GM23248 (cell line): ENCODE results near the gene PIK3R4. TPM values are rescaled to one million over a fixed set of nuclear protein-coding genes. Genes with fewer than 3 reads are reported as not detected.

ENCODE experiments used
- DNase-seq: peaks from one replicate; pipeline ENCODE4 v3.0.0-alpha.2; 2015
- H2AFZ ChIP-seq: fragments of 200-600 bp; sonication (generic); 2 replicates; pipeline ENCODE4 v1.6.1; 2016; ENCODE audit warnings: antibody characterized with exemption
- H3F3A ChIP-seq: fragments of 200-600 bp; sonication (generic); 2 replicates; pipeline ENCODE4 v1.6.1; 2016; ENCODE audit warnings: mild to moderate bottlenecking, antibody characterized with exemption, mixed run types; ENCODE audit not compliant: insufficient read depth
- H3K27ac ChIP-seq: fragments of 200-600 bp; sonication (generic); 2 replicates; pipeline ENCODE4 v1.5.1; 2016; ENCODE audit warnings: mild to moderate bottlenecking
- H3K27me3 ChIP-seq: fragments of 200-600 bp; sonication (generic); replicated peaks from 2 replicates; pipeline ENCODE4 v1.6.1; 2016; ENCODE audit warnings: mild to moderate bottlenecking; ENCODE audit not compliant: insufficient read depth
- H3K36me3 ChIP-seq: fragments of 200-600 bp; sonication (generic); 2 replicates; pipeline ENCODE4 v1.6.1; 2016; ENCODE audit warnings: low read depth, mild to moderate bottlenecking
- H3K4me1 ChIP-seq: fragments of 200-600 bp; sonication (generic); 2 replicates; pipeline ENCODE4 v1.6.1; 2016; ENCODE audit warnings: mild to moderate bottlenecking; ENCODE audit not compliant: insufficient read depth
- H3K4me2 ChIP-seq: fragments of 200-600 bp; sonication (generic); one replicate; pipeline ENCODE4 v1.6.1; 2016; ENCODE audit warnings: mild to moderate bottlenecking; ENCODE audit not compliant: unreplicated experiment
- H3K4me3 ChIP-seq: fragments of 200-600 bp; sonication (generic); 2 replicates; pipeline ENCODE4 v1.5.1; 2016; ENCODE audit warnings: mild to moderate bottlenecking
- H3K79me2 ChIP-seq: fragments of 200-600 bp; sonication (generic); 2 replicates; pipeline ENCODE4 v1.6.1; 2016; ENCODE audit warnings: mild to moderate bottlenecking; ENCODE audit not compliant: insufficient read depth
- H3K9ac ChIP-seq: fragments of 200-600 bp; sonication (generic); 2 replicates; pipeline ENCODE4 v1.6.1; 2016; ENCODE audit warnings: mild to moderate bottlenecking
- H3K9me2 ChIP-seq: fragments of 200-600 bp; sonication (generic); 2 replicates; pipeline ENCODE4 v1.6.1; 2016; ENCODE audit warnings: mixed run types, mild to moderate bottlenecking, moderate library complexity; ENCODE audit not compliant: insufficient read depth
- H3K9me3 ChIP-seq: fragments of 200-600 bp; sonication (generic); one replicate; pipeline ENCODE4 v1.6.1; 2017; ENCODE audit warnings: low read depth
- H4K20me1 ChIP-seq: fragments of 200-600 bp; sonication (generic); 2 replicates; pipeline ENCODE4 v1.6.0; 2016; ENCODE audit not compliant: insufficient read depth
- EZH2 ChIP-seq: fragments of 200-600 bp; sonication (generic); IDR thresholded peaks from 2 replicates; pipeline ENCODE4 v1.6.1; 2018; ENCODE audit warnings: antibody characterized with exemption, mild to moderate bottlenecking; ENCODE audit not compliant: insufficient read depth, poor library complexity, severe bottlenecking
- EZH2phosphoT487 ChIP-seq: fragments of 200-600 bp; sonication (generic); IDR thresholded peaks from 2 replicates; pipeline ENCODE4 v1.6.1; 2018; ENCODE audit warnings: antibody characterized with exemption, moderate library complexity, mild to moderate bottlenecking, low read depth; ENCODE audit not compliant: insufficient read depth
- WGBS, 2 experiments: methylation state at CpG; one replicate each; pipeline ENCODE4 v1.1.6; 2015 to 2017; ENCODE audit warnings: low lambda C conversion rate in 2 of 2, low coverage in 1 of 2; ENCODE audit errors: missing lambda C conversion rate in 2 of 2; 5-methylcytosine and 5-hydroxymethylcytosine counted together
- in situ Hi-C: fragments of 300-500 bp; cut with MboI; formaldehyde crosslinking; loops from 2 replicates; pipeline ENCODE4 v1.15.0; 2020
- polyA plus RNA-seq: library from polyadenylated mRNA; unstranded; fragments of >200 nt; fragmentation: Nextera tagmentation; extraction: Ambion mirVana; gene quantifications from 2 replicates; pipeline ENCODE4 v1.2.1, GENCODE V29; 2016
- total RNA-seq: library from RNA; depleted of rRNA; stranded (reverse); fragments of >200 nt; shearing (Covaris generic); gene quantifications from 2 replicates; pipeline ENCODE4 v1.2.3, GENCODE V29; 2014

PIK3R4 gene
- total and polyA plus RNA-seq, 2 experiments from 2014 or later = 19.1 to 20.1 TPM

DNA sequence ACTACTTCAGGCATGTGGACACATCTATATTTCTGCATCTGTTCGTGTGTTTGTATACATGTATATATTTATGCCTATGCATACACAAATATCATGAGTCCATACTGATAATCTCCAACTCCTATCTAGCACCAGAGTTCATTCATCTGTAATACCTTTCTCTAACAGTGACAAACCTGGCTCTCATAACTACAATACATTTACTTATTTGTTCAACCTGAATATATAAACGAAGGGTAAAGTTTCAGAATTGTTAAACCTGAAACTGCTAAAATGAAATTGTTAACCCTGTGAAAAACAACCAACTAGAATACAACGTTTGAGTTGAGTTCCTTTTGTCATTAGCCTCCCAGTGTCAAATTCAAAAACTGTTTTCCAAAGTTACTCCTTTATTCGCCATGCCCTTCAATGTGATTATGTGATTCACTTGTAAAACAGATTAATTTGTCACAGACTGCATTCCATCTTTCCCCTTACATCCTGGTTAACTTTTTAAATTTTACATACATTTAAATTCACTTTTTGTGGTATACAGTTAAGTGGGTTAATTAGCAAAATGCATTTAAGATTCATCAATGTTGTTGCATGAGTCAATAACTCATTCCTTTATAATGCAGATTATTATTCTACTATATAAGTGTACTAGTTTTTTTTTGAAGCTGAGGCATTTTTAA, 58.5 kb downstream of the PIK3R4 start:
- no peak for DNase-seq
- Histone ChIP-seq H3K4me1 (peaks cover 21% of the 10 kb centered on the region), H3K4me2 (peak overlapping the region; percentile 1), H4K20me1 (no peaks in the 10 kb centered on the region), H3K27ac (no peak overlapping the region), H3K9ac (no peak overlapping the region), H2AFZ (no peak overlapping the region), H3K4me3 (no peak overlapping the region), H3K27me3 (no peaks in the 10 kb centered on the region), H3K36me3 (peaks cover 10% of the 10 kb centered on the region), H3K79me2 (no peaks in the 10 kb centered on the region), H3K9me2 (no peaks in the 10 kb centered on the region), H3F3A (no peaks in the 10 kb centered on the region), H3K9me3 (no peaks in the 10 kb centered on the region)
- in situ Hi-C loops = no loop called here
- 83 to 84% methylated on average over 4 of the region's 4 CpGs for WGBS, 2 experiments
- TF ChIP-seq EZH2phosphoT487 (no peak), EZH2 (no peak)

DNA sequence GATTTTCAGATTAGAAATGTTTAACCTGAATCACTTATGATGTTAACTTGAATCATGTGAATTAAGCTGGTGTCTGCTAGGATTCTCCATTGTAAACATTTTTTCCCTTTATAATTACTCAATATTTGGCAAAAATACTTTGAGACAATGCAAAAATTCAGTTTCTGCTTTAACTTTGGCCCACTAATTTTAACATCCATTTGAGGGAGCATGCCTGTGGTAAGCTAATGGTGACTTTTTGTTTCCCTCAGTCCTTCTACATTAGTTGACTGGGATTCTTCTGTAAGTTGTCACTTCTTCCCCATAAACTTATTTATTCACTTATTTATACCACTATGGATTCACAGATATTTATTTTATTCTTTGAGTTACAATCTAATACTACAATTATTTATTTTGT, 59.3 kb downstream of the PIK3R4 start:
- peaks cover 18% of the 10 kb centered on the region for H3K36me3 ChIP-seq
- no peak overlapping the region for H3K27ac ChIP-seq
- TF ChIP-seq EZH2 (no peak), EZH2phosphoT487 (no peak)
- no peaks in the 10 kb centered on the region for H3K27me3 ChIP-seq
- in situ Hi-C loops = no loop called here
- no peak overlapping the region for H3K9ac ChIP-seq
- H3F3A ChIP-seq = no peaks in the 10 kb centered on the region
- H3K4me2 ChIP-seq = no peak overlapping the region
- no peak overlapping the region for H3K4me3 ChIP-seq
- H2AFZ ChIP-seq = no peak overlapping the region
- H3K4me1 ChIP-seq = peaks cover 21% of the 10 kb centered on the region
- no peaks in the 10 kb centered on the region for H3K9me2 ChIP-seq
- no peaks in the 10 kb centered on the region for H4K20me1 ChIP-seq
- H3K79me2 ChIP-seq = no peaks in the 10 kb centered on the region
- DNase-seq = peak; percentile 57
- H3K9me3 ChIP-seq = no peaks in the 10 kb centered on the region

DNA sequence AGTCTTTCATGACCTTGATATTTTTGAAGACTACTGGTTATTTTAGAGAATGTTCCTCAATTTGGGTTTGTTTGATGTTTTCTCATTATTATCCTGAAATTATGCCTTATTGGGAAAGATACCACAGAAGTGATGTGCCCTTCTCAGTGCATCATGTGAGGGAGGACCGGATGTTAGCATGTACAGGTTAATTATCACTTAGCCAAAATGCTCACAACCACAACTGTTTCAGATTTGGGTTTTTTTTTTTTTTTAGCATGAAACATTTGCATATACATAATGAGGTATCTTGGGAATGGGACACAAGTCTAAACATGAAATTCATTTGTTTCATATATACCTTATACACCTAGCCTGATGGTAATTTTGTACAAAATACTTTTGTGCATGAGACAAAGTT, 59.8 kb downstream of the PIK3R4 start:
- no peak overlapping the region for H3K4me2 ChIP-seq
- peaks cover 20% of the 10 kb centered on the region for H3K36me3 ChIP-seq
- DNase-seq = no peak
- in situ Hi-C loops = no loop called here
- 100% methylated on average over 1 of the region's 1 CpG for WGBS, 2 experiments
- H3K9me2 ChIP-seq = no peaks in the 10 kb centered on the region
- H3K9ac ChIP-seq = no peak overlapping the region
- no peak overlapping the region for H3K4me3 ChIP-seq
- H3K4me1 ChIP-seq = peaks cover 21% of the 10 kb centered on the region
- H3K9me3 ChIP-seq = no peaks in the 10 kb centered on the region
- H3K27ac ChIP-seq = no peak overlapping the region
- no peaks in the 10 kb centered on the region for H3K27me3 ChIP-seq
- TF ChIP-seq EZH2 (no peak), EZH2phosphoT487 (no peak)
- H3K79me2 ChIP-seq = no peaks in the 10 kb centered on the region
- no peaks in the 10 kb centered on the region for H4K20me1 ChIP-seq
- H2AFZ ChIP-seq = no peak overlapping the region
- no peaks in the 10 kb centered on the region for H3F3A ChIP-seq

DNA sequence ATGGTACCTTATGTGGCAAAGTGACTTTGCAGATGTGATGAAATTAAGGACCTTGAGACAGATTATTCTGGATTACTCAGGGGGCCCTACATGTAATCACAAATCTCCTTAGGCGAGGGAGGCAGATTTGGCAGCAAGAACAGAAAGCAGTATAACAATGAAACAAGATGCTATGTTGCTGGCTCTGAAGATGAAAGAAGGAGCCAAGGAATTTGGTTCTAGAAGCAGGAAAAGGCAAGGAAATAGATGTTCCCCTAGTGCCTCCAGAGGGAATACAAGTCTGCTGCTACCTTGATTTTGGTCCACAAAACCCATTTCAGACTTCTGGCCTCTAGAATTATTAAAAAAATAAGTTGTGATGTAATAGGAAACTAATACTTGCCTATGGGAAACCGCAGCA, 64.5 kb downstream of the PIK3R4 start:
- Histone ChIP-seq H3K27me3 (no peaks in the 10 kb centered on the region), H3F3A (no peaks in the 10 kb centered on the region), H3K4me2 (no peak overlapping the region), H3K36me3 (peaks cover 45% of the 10 kb centered on the region), H3K9me3 (no peaks in the 10 kb centered on the region), H3K9me2 (no peaks in the 10 kb centered on the region), H3K27ac (no peak overlapping the region), H3K4me1 (no peaks in the 10 kb centered on the region), H4K20me1 (no peaks in the 10 kb centered on the region), H3K4me3 (no peak overlapping the region), H2AFZ (no peak overlapping the region), H3K9ac (no peak overlapping the region), H3K79me2 (no peaks in the 10 kb centered on the region)
- in situ Hi-C loops = no loop called here
- DNase-seq = no peak
- TF ChIP-seq EZH2phosphoT487 (no peak), EZH2 (no peak)
- WGBS, 2 experiments = 94 to 95% methylated on average over 2 of the region's 2 CpGs

DNA sequence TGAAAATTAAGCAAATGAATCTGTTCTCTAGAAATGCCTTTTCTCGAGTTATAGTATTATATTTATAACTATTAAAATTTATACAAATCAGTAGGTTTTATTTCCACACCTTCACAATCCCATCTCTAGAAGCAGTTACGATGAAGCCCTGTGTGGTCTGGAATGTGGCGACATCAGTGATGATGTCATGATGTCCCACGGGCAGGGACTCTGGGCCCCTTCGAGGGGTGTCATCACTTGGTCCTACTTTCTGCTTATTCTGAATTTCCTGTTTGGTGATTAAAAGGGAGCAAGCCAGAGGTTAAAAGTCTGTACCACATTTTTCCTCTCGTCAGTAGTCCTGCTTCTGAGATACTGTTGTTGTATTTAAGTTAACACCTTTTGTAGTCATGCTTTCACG, 67.4 kb downstream of the PIK3R4 start:
- no peak for DNase-seq
- in situ Hi-C loops = no loop called here
- 74 to 77% methylated on average over 7 of the region's 7 CpGs for WGBS, 2 experiments
- H3F3A ChIP-seq = no peaks in the 10 kb centered on the region
- H3K9me2 ChIP-seq = no peaks in the 10 kb centered on the region
- H2AFZ ChIP-seq = no peak overlapping the region
- no peak overlapping the region for H3K4me2 ChIP-seq
- no peaks in the 10 kb centered on the region for H3K79me2 ChIP-seq
- TF ChIP-seq EZH2phosphoT487 (no peak), EZH2 (no peak)
- peaks cover 45% of the 10 kb centered on the region for H3K36me3 ChIP-seq
- H3K27ac ChIP-seq = no peak overlapping the region
- H3K4me1 ChIP-seq = no peaks in the 10 kb centered on the region
- no peaks in the 10 kb centered on the region for H3K27me3 ChIP-seq
- no peaks in the 10 kb centered on the region for H4K20me1 ChIP-seq
- H3K9ac ChIP-seq = no peak overlapping the region
- no peaks in the 10 kb centered on the region for H3K9me3 ChIP-seq
- H3K4me3 ChIP-seq = no peak overlapping the region
